Peyer's patch (tissue), 4 donors: Measurements from ENCODE around the gene AGFG2.
"Not testable (repeated sequence)": the region's sequence is repeated elsewhere in the genome, so short reads cannot be mapped to it uniquely, and the experiment has no call there.

Source experiments
- CTCF ChIP-seq, 6 experiments: fragments of 450-650 bp in 4 of 6; fragments of 200-600 bp in 2 of 6; sonication (generic) in 1 of 6; IDR thresholded peaks; one replicate each; pipeline ENCODE4 v1.5.1; 2017 to 2019; ENCODE audit warnings: antibody characterized with exemption in 6 of 6, mild to moderate bottlenecking in 3 of 6, moderate library complexity in 1 of 6
- POLR2A ChIP-seq, 2 donors: fragments of 450-650 bp; IDR thresholded peaks; one replicate each; pipeline ENCODE4 v1.5.1; 2017; ENCODE audit warnings: antibody characterized with exemption in 2 of 2, mild to moderate bottlenecking in 2 of 2, moderate library complexity in 2 of 2

DNA sequence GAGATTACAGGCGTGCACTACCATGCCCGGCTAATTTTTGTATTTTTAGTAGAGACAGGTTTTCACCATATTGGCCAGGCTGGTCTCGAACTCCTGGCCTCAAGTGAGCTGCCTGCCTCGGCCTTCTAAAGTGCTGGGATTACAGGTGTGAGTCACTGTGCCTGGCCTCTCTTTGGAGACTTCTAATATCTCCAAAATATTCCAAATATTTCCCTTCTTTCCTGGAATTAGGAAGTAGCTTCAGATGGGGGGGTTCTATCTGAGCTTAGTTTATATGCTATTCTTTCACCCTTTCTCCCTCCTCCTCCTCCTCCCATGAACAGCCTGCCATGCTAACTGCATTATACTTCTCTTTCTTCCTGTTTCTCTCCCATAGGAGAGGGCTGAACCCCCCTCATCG is 9.4 kb downstream of the AGFG2 start:
- not testable (repeated sequence) for TF ChIP-seq CTCF, POLR2A (IDR thresholded peaks at IDR 0.05)
